ENCODE data around the gene ABTB1.
"Not testable (repeated sequence)": the region's sequence is repeated elsewhere in the genome, so short reads cannot be mapped to it uniquely, and the experiment has no call there.

ABTB1 gene

GRCh38 chr3:127650236-127650635, 22.5 kb upstream of the ABTB1 start:
- no peak for DNase-seq (ENCODE audit: low read depth)

DNA sequence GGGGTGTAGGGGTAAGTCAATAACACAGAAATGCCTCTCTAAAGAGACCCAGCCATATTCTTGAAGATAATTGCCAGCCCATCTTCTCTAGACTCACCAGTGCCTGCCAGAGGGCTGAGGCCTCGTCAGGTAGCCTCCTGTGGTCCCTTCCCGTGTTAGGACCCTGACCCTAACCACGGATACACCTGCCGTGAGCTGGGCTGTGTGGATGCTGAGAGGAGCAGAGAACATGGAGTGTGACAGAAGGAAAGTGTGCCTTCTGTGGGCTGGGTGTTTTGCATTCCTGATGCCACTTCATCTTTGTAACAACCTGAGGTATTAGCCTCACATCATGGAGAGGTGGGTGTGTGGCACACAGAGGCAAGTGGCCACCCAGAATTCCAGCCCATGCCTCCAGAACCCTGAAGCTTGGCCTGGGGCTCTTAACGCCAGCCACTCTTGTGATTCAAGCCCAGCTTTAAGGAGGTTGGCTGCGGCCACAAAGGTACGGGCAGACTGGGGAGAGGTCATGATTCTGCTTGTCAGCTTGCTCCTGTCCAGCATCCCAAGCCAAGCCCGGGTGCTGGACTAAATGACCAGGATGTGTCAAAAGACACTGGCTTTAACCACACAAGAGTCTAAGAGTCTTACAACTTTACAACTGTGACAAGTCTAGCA, 21.1 kb upstream of the ABTB1 start:
- DNase-seq (ENCODE audit: low read depth) = no peak

DNA sequence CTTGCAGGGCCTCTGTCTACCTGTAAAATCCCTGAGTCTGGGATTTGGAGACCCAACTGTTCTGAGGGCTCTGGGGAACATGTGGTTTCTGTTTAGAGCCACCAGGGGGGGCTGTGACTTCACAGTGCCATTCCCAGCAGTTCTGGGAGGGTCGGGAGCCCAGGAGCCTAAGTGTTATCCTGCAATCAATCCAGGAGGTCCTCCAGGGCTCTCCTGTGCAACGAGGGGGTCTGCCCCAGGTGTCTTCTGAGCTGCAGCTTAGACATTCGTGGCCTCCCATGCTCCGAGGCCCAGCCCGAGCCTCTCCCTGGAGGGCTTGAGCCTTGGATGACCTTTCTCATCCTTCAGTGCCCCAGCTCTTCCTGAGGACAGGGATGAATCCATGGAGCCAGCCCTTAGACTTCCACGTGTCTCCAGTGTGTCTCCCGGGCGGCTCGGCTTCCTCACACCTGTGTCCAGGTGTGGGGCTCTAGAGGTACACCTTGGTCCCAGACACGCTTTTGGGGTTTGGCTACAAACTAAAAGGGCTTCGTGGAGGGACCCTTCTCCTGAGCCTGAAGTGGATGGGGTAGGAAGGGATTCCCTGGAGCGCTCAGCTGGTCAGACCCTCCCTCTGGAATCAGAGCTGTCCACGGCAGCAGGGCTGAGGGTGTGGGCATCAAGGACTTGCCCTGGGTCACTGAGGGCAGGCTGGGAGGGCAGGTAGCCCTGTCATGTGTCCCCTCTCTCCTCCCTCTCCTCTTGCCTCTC, 20.3 kb upstream of the ABTB1 start:
- DNase-seq (ENCODE audit: low read depth) = no peak

DNA sequence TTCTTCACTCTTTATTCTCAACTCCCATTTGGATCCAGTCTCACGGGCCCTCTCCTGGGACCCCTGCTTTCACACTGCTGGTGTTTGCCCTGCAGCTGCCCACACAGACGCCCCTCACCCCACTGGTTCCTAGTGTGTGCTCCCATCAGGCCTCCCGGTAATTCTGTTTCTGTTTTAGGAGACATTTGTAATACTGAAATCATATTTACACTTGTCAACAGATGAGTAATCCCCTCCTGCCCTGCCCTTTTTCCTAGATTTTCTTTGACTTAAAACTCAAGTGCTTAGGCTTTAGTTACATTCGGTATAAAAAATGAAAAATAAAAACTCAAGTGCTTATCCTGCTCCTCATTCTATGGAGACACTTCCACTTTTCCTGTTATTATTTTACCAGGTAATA, 18.4 kb upstream of the ABTB1 start:
- DNase-seq (ENCODE audit: low read depth) = no peak

GRCh38 chr3:127654993-127655392, 17.8 kb upstream of the ABTB1 start:
- not testable (repeated sequence) for DNase-seq (ENCODE audit: low read depth)

- no peak for DNase-seq (ENCODE audit: low read depth)
Measured at GRCh38 chr3:127655641-127656040, 17.1 kb upstream of the ABTB1 start.

- DNase-seq (ENCODE audit: low read depth) = no peak
Measured at GRCh38 chr3:127656906-127657305, 15.8 kb upstream of the ABTB1 start.

DNA sequence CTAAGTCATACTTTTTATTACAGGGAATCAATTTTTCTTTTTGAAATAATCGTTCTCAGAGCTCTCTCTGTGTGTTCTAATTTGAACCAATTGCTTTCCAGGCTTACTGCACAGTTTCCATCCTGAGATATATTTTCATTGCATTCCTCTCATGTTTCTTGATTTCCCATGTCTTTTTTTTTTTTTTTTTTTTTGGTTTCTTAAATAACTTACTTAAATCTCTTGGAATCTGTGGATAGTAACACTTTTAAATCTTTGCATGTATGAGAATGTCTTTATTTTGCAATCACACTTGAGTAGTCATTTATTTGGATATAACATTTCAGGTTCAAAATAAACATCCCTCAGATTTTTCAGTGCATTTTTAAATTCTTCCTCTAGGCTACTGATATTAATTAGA, 14.5 kb upstream of the ABTB1 start:
- no peak for DNase-seq (ENCODE audit: low read depth)

DNA sequence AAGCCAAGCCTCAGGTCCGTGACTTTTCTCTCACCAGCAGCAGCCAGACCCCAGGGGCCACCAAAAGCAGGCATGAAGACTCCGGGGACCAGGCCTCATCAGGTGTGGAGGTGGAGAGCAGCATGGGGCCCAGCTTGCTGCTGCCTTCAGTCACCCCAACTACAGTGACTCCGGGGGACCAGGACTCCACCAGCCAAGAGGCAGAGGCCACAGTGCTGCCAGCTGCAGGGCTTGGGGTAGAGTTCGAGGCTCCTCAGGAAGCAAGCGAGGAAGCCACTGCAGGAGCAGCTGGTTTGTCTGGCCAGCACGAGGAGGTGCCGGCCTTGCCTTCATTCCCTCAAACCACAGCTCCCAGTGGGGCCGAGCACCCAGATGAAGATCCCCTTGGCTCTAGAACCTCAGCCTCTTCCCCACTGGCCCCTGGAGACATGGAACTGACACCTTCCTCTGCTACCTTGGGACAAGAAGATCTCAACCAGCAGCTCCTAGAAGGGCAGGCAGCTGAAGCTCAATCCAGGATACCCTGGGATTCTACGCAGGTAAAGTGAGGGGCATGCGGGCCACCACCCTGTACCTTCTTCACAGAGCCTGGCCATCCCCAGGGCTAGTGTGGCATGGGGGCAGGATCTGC, 12.0 kb upstream of the ABTB1 start:
- DNase-seq (ENCODE audit: low read depth) = no peak

- DNase-seq (ENCODE audit: low read depth) = no peak
Measured at GRCh38 chr3:127661600-127661999, 11.2 kb upstream of the ABTB1 start.

- DNase-seq (ENCODE audit: low read depth) = no peak
Measured at GRCh38 chr3:127662001-127662469, 10.7 kb upstream of the ABTB1 start.

DNA sequence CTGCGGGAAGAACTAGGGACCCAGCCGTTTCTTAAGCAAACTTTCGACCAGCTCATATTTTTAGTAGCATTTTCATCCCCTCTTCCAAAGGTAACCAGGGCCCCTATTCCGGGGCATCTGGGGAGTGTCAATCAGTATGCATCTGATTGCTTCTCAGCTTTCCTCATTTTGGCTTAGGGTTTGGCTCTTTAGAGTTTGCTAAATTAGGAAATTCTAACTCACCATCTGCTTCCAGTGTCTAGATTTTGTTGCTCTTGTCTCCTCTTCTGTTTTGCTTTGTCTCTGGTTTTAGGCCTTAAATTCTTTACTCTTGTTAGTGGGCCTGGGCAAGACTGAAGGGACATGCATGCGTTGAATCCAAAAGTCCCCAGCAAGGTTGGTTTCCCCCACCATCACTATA, 9.6 kb upstream of the ABTB1 start:
- DNase-seq (ENCODE audit: low read depth) = no peak

- DNase-seq (ENCODE audit: low read depth) = no peak
Measured at GRCh38 chr3:127665165-127665564, 7.6 kb upstream of the ABTB1 start.

DNA sequence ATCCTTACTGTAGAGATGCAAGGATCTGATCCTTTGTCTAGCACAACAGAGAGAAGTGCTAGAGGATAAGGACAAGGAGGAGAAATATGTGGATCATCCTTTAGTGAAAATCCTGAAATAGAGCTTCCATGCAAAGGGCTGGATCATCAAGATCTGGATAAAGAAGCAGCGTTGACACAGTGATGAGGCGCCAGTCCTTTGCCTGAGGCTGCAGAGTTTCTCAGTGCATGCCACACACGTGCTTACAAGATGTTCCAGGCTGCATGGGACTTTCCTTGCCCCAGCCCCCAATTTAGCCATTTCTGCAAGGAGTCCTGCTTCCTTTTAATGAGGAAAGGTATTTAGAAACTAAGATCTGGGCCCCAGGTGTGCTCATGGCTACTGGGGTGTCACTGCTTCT, 7.2 kb upstream of the ABTB1 start:
- DNase-seq (ENCODE audit: low read depth) = no peak

DNA sequence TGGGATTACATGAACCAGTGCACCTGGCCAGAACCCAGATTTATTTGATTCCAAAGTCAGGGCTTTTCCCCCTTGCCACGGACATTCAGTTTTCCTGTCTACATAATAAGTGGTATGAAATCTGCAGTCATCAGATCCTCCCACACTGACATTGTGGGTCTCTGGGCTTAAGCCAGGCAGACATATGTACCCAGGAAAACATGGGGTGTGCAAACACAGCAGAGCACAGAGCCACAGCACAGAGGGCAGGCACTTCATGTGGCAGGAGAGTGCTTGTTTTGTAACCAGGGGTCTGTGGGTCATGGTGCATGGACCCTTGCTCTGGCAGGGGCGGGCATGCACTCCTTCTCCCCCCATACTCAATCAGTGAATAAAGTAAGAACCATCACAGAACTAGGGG, 6.1 kb upstream of the ABTB1 start:
- DNase-seq (ENCODE audit: low read depth) = no peak

GRCh38 chr3:127667119-127667681, 5.6 kb upstream of the ABTB1 start:
- no peak for DNase-seq (ENCODE audit: low read depth)

DNA sequence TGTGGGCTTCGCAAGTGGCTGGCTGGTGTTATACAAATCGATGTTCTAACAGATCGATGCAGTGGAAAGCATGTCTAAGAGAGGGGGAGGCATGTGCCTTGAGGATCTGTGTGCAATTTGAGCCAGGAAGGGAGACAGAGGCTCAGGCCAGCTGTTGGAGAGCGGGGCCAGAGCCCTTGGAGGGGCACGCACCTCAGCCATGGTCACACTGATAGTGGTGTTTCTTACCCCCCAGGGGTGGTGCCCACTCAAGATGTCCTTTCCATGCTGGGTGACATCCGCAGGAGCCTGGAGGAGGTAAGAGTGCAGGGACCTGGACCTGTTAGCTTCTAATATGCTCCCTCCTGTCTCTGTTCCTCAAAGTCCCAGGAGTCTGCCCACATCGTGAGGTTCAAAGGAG, 3.8 kb upstream of the ABTB1 start:
- DNase-seq (ENCODE audit: low read depth) = no peak

- no peak for DNase-seq (ENCODE audit: low read depth)
Measured at GRCh38 chr3:127669541-127670228, 3.1 kb upstream of the ABTB1 start.

DNA sequence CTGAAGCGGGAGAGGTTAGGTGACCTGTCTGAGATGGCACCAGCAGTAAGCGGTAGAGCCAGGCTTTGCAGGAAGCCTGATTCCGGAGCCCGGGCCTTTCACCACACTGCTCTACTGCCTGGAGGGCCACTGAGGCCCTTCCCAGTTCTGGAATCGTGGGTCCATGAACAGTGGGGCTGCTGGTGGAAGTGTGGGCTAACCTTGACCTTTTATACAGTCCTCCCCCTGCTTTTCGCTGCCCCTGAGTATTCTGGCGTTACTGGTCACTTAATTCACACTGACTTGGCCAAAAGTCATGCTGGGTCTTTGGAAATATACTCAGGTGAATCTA, 2.6 kb upstream of the ABTB1 start:
- no peak for DNase-seq (ENCODE audit: low read depth)

DNA sequence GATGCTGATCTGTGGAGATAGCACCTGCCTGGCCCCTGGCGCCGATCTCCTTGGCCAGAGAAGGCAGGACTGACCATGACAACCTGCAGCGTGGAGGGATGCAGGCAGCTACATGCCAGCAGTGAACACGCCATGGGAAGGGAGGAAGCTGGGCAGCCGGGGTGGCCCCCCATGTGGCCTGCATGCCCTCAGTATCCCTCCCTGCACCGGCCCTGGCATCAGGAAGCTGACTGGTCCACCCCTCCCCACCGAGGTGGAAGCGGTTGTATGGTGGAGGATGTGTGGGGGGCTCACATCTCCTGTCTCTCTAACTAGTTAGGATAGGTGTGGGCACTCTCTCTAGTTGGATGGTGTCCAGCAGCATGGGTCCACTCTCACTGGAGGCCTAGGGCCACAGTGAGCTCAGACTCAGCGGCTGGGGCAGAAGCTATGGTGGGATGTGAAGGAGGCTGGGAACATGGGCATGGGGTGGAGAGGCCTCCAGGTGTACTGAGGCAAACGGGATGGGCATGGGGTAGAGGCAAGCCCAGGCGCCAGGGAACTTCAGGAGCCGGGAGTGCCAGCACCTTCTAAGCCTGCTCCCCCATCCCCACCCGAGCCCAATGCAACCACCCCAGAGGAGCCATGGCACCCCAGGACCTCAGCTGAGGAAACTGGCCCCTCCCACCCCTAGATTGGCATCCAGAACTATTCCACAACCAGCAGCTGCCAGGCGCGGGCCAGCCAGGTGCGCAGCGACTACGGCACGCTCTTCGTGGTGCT, 1.8 kb upstream of the ABTB1 start:
- DNase-seq (ENCODE audit: low read depth) = no peak

DNA sequence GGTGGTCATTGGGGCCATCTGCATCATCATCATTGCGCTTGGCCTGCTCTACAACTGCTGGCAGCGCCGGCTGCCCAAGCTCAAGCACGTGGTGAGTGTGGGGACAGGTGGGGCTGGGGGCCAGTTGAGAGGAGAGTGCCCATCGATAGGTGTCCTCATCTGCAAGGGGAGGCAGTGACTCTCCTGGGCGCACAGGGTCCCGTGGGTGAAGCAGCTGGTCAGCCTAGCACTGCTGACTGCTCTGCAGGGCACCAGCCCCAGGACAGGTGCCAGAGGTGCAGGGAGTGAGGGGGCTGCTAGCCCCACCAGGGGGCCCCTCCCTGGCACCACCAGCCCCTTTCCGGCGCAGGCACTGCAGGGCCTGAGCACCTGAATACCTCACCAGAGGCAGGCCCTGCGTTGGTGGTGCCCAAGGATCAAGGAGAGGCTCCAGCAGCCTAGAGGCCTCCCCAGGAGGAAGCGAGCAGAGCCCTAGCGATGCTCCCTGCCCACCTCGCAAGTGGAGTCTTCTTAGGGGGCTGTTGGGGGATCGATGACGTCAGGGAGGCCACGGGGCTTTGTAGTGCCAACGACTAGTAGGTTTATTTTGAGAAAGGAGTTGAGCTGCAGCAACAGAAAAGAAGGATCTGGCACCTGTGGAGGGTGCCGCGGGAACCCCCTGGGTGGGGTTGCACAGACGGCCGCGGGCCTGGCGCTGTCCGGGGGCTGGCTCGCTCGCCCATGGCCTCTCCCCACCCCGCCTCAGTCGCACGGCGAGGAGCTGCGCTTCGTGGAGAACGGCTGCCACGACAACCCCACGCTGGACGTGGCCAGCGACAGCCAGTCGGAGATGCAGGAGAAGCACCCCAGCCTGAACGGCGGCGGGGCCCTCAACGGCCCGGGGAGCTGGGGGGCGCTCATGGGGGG, 976 bp upstream of the ABTB1 start:
- DNase-seq (ENCODE audit: low read depth) = no peak
